HG03196 (cell line): ENCODE measurements around the gene ATP11A.

Source experiments
- ATAC-seq: cut with Tn5 transposase; IDR thresholded peaks from one replicate; pipeline ENCODE4 v1.9.1; 2021; ENCODE audit not compliant: unreplicated experiment

The ATP11A gene

DNA sequence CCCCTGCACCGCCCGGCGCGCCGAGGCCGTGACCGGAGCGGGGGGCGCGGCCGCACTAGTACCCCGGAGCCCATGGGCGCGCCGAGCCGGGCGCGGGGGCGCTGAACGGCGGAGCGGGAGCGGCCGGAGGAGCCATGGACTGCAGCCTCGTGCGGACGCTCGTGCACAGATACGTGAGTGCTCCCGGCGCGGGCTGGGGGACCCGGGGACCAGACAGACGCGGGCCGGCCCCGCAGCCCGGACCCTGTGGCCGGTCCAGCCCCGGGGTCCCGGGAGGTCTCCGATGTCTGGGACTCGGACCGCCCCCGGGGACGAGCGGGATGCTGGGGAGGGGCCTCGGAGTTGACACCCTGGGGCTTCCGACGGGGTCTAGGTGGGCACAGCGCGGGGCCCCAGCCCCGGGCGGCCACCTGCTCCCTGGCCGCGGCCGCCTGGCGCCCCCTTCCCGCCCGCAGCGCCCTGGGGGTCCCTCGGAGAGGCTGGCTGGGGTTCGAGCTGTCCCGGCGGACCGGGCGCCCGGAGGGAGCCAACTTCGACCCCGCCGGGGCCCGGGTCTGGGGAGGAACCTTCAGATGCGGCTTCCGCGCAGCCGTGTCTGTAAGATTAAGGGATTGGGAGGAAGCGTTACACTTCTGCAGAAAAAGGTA is 568 bp downstream of the ATP11A start:
- ATAC-seq = peak; percentile 27

DNA sequence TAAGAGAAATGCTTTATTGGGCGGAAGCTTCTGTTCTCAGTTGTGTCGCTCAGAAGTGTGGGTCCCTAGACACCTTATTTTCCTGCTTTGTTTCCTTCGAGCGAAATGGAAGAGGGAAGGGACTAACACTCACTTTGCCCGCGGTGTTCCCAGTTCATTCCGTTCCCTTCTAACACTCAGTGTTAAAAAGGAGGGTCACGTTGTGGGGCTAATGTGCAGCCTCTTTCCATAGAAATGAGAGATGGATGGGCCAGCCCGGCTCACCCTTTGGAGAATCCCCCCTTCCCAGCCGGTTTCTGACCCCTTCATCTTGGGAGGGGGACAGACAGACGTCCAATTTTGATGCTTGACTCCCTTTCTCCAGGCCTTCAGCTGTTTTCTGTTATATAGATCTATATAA is 2.3 kb downstream of the ATP11A start:
- ATAC-seq = no peak

DNA sequence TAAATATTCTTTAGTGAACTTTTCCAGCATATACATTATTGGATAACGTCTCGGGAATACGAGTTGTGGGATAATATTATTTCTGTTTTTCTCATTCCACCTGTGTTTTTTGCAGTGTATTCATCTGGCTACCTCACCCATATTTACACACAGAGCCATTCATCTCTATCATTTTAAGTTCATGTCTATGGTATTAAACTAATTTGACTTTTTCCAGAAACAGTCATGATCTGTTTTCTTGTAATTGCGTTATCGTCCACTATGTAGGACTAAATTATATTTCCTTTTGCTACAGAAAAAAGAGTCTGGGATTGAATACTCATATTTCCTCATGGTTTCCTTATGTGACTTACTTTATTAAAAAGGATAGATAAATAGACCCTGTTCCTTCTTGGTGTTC is 2.7 kb downstream of the ATP11A start:
- ATAC-seq = no peak

DNA sequence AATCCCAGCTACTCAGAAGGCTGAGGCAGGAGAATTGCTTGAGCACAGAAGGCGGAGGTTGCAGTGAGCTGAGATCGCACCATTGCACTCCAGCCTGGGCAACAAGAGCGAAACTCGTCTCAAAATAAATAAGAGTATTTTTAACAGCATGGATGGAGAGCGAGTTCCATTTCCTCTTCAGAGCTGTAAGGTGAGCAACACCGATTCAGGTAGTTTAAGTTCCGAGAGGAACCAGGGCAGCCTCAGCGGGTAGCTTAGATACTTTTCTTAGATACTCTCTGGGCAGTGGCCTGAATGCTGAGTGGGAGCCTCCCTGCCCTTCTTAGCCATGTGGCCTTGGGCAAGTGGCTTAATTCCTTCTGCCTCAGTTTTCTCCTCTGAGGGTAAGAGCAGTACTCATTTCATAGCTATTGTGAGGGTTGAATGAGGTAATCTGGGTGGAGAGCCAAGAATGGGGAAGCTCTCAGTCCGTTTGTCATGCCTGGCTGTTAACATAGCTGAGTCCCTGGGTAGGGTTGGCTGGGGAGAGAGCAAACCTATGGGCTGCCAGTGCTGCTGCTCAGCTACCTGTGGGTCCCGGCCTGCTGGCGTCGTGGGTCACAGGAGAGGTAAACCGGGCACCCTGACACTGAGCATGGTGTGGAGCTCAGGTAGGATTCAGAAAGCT is 4.1 kb downstream of the ATP11A start:
- ATAC-seq = no peak

DNA sequence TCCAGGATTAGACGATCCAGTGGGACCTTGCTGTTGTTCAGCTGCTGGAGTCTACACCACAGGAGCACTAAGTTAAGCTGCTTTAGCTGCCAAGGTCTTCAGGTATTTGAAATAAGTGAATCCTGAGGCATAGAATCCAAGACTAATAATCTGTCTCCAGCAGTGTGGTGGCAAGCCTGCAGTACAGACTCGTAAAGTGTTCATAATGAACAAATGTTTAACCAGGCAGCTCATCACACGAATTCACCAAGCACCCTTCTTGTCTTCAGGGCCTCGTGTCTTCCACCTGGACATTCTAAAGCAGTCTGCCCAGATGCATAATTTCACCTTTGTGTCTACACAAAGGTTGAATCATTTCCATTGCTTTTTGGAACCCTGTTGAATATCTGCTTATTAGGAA is 5.3 kb downstream of the ATP11A start:
- ATAC-seq = no peak

DNA sequence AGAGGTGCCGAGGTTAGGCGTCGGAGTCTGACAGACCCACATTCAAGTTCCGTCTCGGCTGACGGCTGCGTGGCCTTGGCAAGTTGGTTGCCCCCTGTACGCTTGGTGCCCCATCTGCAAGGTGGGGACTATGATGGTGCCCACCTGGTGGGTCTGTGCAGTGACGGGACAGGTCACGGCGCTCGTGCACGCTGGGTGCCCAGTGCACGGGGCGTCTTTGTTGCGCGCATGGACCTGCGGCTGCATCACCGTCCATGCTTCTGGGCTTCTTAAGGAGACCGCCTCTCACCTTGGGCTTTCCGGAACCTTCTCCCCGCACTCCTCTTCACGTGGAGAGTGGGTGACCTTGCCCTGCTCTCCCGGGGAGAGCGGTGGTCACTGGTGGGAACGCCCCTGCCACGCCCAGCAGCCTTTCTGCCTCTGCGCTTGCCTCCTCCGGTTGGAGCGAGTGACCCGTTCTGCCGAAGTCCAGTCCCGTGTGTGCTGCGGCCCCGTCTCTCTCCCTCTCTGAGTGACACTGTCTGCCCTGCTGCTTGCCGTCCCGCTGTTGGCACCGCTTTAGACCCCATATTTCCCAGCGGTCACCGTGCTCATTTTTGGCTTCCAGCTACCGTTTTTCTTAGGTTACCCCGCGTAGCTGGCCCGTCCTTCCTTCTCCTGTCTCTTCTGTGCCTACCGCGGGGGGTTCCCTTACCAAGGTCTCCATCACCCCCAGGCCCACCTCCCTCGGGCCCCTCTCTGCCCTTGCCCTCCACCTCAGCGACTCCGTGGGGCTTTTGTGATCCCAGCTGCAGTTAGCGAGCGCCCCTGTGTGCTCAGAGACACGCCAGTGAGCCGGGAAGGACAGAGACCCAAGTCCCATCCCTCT is 6.4 kb downstream of the ATP11A start:
- ATAC-seq = no peak

DNA sequence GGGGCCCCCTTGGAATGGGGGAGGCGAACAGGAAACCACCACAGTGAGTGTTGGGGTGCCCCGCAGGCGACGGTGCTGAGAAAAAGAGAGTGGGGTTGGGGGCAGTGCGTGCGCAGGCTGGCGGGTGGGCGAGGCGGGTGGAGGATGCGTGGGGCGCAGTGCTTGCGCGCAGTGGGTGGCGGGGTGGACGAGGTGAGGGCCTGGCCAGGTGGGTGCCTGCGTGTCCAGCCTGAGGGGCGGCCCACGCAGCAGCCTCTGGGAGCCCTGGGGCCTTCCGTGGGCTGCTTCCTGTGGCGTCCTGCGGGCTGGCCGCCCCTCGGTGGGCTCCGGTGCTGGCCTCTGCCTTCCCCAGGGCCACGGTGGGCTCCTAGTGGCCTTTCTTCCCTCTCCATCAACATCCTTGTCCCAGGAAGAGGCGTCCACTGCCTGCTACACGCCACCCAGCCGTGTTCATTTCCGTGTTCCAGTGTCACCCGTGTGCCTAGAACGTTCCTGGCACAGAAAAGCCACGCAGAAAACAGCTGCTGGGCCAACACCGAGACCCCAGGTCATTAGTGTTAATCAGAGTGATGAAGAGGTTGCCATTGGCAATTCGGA is 7.1 kb downstream of the ATP11A start:
- ATAC-seq = no peak

DNA sequence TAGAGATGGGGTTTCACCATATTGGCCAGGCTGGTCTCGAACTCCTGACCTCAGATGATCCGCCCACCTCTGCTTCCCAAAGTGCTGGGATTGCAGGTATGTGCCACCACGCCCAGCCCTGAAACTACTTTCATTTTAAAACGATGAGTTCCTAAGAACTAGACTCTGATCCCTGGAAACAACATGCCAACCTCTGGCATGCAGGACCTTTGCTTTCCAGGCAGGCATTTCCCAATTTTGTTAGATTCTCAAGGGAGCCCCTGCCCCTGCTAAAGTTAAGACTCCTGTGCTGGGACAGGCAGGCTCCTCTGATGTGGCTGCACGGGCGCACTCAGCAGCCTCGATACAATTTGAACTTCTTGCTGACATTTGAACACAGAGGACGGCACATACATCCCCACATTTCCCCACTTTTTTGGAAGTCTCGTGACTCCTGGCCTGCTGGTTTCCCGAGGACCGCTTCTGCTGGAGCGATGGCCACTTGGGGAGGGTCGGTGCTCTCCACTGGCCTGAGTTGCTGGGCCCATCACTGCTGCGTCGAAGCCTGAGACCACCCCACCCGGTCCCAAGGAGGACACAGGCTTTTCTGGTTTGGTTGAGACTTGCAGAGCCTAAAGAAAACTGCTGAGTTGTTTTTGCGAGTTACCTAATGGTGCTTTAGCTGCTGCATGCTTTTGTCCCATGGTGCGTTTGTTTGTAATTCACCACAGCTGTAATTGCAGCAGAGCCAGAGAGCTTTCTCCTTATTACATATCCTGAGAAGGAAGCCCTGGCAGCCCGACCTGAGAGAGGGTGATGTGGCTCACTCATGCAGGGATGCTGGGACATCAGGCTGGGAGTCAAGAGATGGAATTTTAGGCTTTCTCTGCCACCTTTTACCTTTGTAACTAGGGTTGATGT is 8.2 kb downstream of the ATP11A start:
- no peak for ATAC-seq

DNA sequence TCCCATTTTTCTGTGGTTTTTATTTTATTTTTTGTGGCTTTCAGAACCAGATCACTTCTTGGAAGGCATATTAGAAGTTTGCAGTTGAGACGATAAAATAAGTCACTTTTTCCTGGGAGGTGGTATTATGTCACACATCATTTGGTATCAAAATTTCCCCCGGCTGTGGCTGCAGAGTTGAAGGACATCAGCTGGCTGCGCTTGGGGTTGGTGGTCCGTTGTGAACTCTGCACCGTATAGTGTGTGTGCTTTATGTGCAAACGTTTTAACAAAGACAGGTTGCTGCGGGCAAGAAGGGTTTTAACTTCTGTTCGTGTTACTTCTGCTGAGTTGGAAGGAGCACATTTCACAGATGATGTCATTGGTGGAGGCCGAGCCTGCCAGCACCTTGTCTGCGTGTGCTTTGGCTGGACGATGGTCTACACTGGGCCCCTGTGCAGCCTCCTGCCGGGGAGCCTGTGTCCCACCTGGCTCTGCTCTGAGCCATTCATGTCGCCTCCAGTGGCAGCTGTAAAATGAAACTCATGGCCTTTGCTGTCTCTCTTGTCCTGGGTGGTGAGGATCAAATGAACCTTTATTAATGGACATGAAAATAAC is 9.6 kb downstream of the ATP11A start:
- no peak for ATAC-seq

DNA sequence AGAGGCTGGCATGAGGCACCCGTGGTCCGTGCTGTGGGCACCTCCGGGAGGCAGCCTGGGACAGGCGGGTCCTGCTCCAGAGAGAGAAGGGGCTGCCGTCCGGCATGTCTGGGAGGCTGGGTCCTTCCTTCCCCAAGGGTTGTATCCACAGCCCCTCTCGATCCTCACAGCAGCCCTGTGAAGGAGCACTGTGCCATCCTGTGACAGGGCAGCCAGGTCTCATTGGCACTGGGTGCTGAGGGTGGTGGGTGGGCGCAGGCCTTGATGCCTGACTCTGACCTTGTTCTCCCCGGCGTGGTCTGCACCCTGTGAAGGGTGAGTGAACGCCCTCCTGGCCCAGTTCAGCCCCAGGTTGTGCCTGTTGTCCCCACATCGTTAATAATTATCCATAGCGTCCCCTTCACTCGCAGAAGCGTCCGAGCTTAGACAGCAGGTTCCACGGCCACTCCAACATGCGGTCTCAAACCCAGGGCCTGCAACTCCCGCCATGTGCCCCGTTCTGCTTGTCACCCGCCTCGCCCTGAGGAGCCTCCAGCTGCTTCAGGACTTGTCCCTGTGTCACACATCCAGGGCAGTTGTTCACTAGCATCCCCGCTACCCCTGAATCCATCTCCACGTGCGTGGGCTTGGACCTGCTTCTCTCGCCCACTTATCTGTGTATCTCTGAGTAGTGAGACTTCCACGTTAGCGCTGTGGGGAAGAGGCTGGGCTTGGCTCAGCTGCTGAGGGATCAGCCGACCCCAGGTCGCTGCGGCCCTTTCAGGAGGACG is 10.6 kb downstream of the ATP11A start:
- no peak for ATAC-seq

DNA sequence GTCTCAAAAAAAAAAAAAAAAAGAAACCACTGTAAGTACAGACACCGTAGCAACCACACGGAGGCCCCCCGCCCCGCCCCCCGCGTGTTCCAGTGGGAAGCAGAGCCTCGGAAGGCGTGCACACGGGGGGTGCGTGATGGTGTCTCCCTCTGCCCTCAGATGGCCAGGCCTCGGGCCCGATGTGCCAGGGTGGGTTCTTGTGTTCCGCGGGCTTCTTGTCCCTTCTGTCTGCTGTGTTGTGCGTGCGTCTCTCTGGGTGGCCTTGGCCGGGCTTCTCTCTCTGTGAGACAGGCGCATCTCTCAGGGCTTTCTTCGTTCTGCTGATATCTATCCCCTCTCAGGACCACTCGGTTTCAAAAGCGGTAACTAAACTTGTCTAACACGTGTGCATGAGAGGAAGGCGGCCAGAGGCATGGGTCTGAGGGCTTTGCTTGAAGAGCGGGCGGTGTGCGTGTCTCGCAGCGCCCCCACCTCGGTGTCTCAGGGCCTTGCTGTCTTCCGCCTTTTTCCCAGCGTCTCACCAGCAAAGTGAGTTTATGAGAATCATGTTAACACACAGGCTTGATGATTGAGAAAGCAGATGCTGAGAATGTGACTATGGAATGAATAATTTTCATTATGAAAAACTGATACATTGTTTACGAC is 12.6 kb downstream of the ATP11A start:
- ATAC-seq = no peak

DNA sequence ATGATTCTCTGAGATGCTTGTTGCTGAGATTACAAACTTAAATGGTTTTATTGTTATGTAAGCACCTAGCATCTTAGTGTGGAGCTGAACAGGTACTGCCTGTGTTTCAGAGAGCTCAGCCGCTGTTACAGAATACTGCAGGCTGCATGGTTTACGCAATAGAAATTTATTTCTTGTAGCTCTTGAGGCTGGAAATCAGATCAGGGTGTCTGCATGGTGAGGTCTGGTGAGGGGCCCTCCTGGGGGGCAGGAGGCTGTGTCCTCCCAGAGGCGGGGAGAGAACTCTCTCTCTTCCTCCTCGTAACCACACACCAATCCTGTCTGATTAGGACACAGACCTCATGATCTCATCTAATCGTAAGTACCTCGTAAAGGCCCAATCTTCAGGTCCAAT is 13.1 kb downstream of the ATP11A start:
- no peak for ATAC-seq

DNA sequence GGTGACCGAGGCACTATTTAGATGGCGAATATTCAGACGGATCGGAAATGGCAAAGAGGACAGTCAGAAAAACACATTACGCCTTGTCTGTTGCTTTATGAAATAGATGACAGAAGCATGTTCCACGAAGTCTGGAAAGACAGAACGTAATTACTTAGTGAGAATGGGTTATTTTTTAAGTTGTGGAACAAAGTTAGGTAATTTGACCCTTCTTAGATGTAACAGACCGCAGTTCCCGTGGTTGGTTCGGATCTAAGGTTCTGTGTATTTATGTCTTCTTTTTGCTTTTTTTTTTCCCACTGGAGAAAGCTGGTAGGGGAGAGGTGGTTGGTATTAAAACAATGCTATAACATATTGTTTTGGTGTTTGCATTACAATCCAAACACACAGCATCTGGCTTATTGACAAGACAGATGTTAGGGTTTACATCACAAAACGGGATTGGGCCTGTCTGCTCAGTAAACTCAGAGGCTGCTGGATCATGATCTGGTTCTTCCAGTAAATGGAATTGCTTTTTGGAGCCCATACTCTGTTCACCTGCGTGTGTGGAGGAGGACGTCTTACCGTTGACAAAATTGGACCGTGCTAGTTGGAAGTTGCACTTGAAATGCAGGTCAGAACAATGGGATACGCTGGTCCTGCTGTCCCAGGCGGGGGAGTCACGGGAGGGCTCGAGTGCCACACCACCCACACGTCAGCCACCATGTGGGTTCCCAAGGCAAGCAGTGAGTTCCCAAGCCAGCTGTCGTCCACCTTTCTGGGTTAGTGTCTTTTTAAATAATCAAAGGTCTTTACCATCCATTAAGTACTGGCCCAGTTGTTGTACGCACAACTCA is 13.8 kb downstream of the ATP11A start:
- no peak for ATAC-seq

DNA sequence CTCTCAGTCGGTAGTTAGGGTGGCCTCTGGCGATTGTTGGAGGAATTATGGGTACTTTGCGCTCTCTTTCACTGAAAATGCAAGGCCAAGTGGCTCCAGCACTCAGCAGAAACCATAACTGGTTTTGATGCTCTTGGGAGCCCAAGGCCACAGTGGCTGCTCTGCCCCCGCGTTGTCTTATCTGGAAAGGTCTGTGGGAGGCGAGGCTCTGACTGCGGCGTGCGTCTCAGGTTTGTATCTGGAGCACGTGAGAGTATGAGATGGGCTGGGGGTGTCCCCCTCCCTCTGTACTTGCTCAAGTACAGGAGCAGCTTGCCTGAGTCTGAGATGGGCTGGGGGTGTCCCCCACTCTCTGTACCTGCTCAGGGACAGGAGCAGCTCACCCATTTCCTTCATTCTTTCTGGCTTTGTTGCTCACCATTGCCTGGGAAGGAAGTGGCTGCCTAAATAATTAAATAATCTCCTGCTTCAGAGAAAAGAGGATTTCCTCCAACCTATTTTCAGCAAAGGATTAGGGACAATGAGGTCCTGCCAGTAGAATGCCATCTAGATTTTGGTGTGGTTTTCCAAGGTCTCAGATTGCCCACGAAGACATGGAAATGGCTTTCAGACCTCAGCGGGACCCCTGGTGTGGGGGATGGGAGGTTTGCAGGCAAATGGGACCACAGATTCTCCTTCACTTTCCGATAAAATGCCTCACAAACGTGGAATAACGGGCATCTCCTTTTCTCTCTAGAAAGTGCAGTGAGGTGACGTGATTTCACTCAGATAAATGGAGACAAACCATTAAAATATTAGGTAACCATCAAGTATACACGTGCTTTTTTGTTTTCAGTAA is 14.7 kb downstream of the ATP11A start:
- ATAC-seq = no peak

DNA sequence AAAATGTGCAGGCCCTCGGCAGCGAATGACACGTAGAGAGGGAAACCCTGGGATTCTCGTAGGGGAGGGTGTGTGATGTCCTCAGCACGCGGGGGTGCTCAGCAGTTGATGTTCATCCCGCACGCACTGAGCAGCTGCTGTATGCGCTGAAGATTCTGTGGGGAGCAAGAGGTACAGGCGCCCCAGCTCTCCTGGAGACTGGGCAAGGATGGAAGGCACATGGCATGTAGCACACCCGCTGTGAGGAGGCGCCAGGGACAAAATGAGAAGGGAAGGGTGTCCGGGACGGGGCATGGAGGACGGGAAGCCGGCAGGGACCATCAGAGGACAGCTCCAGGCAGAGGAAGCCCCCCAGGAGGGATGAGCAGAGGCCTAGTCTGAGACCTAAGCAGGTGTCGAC is 15.4 kb downstream of the ATP11A start:
- no peak for ATAC-seq

DNA sequence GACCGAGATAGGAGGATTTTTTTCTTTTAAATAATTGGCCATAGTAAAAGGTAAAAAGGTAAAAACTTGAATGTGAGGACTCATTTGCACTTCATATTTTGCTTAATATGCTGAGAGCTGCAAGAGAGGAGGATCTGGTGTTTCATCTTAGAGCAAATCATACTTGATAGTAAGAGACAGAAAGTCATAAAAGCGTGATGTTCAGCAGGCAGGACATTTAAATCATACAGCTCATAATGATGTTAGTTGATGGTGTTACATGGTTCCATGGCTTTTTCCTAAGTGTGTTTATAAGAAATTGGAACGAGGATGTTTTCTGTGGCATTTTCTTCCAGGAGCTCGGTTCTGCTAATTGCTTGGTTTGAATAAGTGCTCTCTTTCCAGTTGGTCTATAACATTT is 16.3 kb downstream of the ATP11A start:
- ATAC-seq = no peak

DNA sequence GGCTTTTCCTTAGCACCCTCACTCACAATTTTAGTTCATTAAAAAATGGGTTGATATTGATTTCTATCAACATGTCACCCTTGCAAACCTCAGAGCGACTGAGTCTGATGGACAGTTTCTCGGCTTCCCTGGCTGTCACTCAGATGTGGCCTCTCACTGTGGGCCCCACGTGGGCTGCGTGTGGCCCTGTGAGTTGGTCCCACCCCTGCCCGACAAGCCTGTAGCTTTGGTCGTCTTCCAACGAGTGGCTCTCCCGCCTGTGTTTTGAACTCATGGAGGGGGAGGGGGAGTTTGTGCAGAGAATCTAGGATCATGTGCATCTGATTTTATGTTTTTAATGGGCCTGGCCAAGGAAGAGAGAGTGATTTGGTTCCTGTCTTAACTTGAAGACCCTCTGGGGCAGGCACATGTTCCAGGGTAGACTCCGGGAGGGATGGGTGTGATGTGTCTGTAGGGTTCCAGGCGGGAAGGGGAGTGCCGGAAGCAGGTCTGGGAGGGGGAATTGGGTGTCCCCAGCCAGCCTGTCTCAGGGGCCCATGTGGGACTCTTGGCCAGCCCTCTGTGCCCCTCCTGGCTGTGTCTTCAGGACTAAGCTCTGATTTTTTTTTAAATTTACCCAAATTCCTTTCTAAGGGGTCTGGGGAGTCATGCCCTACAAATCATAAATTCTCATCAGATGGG is 18.9 kb downstream of the ATP11A start:
- ATAC-seq = no peak
